Right ventricle myocardium inferior (tissue), 1 donor: Measurements from ENCODE around the gene EML1. TPM values are rescaled to one million over a fixed set of nuclear protein-coding genes. Genes with fewer than 3 reads are reported as not detected.

Source experiments
- ATAC-seq: fragments of 200-7000 bp; cut with Tn5 transposase; one replicate; pipeline ENCODE4 v1.9.1; 2020; ENCODE audit warnings: mild to moderate bottlenecking, moderate library complexity
- DNase-seq: peaks from one replicate; pipeline ENCODE4 v3.0.0; 2021; ENCODE audit errors: missing footprints
- intact Hi-C: fragments of 100-400 bp; cut with DNase I; formaldehyde crosslinking; loops from one replicate; pipeline ENCODE4 v1.11.0; 2022
- total RNA-seq: library from RNA; stranded (reverse); fragmentation: NEBNext Ultra II Directional; extraction: Animal tissue kit (Norgen Biotek cat#: 25700); gene quantifications from one replicate; pipeline ENCODE4 v1.2.1, GENCODE V29; 2021
- donor health status: DM: no; HTN: yes; CAD: no; lungs with severe emphysema.

The EML1 gene
- total RNA-seq, 1 donor from 2014 or later: 49.6 TPM

GRCh38 chr14:99876406-99876805 is 83.2 kb downstream of the EML1 start:
- intact Hi-C loops: no loop called here
- ATAC-seq (no peak), DNase-seq (no peak)

GRCh38 chr14:99878563-99878962 is 85.3 kb downstream of the EML1 start:
- no peak for ATAC-seq
- intact Hi-C loops: no loop called here
- no peak for DNase-seq

- peak; percentile 45 for ATAC-seq
- intact Hi-C loops: no loop called here
These were observed 86.4 kb downstream of the EML1 start for GRCh38 chr14:99879401-99880295.

GRCh38 chr14:99880651-99881420 is 87.6 kb downstream of the EML1 start:
- intact Hi-C loops: no loop called here
- ATAC-seq (no peak), DNase-seq (no peak)

More at GRCh38 chr14:99879401-99880295, 86.4 kb downstream of the EML1 start:
- DNase-seq: no peak

GRCh38 chr14:99883866-99884650 is 90.8 kb downstream of the EML1 start:
- ATAC-seq: no peak
- intact Hi-C loops: loop anchor here (2.0 kb wide), 1 partner anchor 201 kb away; no protein-coding TSS in a partner anchor
- DNase-seq: no peak

- intact Hi-C loops: loop anchor here (1.0 to 2.0 kb wide), 2 partner anchors 155 to 202 kb away; no protein-coding TSS in a partner anchor
- DNase-seq (no peak), ATAC-seq (peak; percentile 72)
These were observed 91.8 kb downstream of the EML1 start for GRCh38 chr14:99884834-99885648.

- no peak for DNase-seq
- intact Hi-C loops: loop anchor here (1.0 to 2.0 kb wide), 2 partner anchors 155 to 203 kb away; no protein-coding TSS in a partner anchor
- no peak for ATAC-seq
These were observed 92.4 kb downstream of the EML1 start for GRCh38 chr14:99885649-99885958.

GRCh38 chr14:99887407-99887806 is 94.2 kb downstream of the EML1 start:
- intact Hi-C loops: no loop called here
- ATAC-seq (no peak), DNase-seq (no peak)

- no peak for ATAC-seq
- no peak for DNase-seq
- intact Hi-C loops: no loop called here
These were observed 94.9 kb downstream of the EML1 start for GRCh38 chr14:99888149-99888548.

GRCh38 chr14:99889268-99889667 is 96.1 kb downstream of the EML1 start:
- intact Hi-C loops: no loop called here
- ATAC-seq (no peak), DNase-seq (no peak)

GRCh38 chr14:99891266-99891665 is 98.1 kb downstream of the EML1 start:
- DNase-seq: no peak
- intact Hi-C loops: no loop called here
- ATAC-seq: no peak

- ATAC-seq (no peak), DNase-seq (no peak)
- intact Hi-C loops: no loop called here
These were observed 98.7 kb downstream of the EML1 start for GRCh38 chr14:99891900-99892299.

GRCh38 chr14:99892406-99892805 is 99.2 kb downstream of the EML1 start:
- ATAC-seq (no peak), DNase-seq (no peak)
- intact Hi-C loops: no loop called here

GRCh38 chr14:99896361-99896760 is 103.1 kb downstream of the EML1 start:
- DNase-seq (no peak), ATAC-seq (no peak)
- intact Hi-C loops: no loop called here

GRCh38 chr14:99899578-99900178 is 106.5 kb downstream of the EML1 start:
- DNase-seq (no peak), ATAC-seq (no peak)
- intact Hi-C loops: no loop called here

- DNase-seq: no peak
- intact Hi-C loops: no loop called here
- ATAC-seq: no peak
These were observed 109.7 kb downstream of the EML1 start for GRCh38 chr14:99902925-99903324.

- DNase-seq (no peak), ATAC-seq (no peak)
- intact Hi-C loops: no loop called here
These were observed 111.3 kb downstream of the EML1 start for GRCh38 chr14:99904506-99904905.

- DNase-seq (no peak), ATAC-seq (no peak)
- intact Hi-C loops: no loop called here
These were observed 111.9 kb downstream of the EML1 start for GRCh38 chr14:99905121-99905520.
